Measurements from ENCODE around the gene MIOX. TPM values are rescaled to one million over a fixed set of nuclear protein-coding genes. Genes with fewer than 3 reads are reported as not detected.

MIOX gene
- total RNA-seq, 2 donors from 2014 or later, result not detected

DNA sequence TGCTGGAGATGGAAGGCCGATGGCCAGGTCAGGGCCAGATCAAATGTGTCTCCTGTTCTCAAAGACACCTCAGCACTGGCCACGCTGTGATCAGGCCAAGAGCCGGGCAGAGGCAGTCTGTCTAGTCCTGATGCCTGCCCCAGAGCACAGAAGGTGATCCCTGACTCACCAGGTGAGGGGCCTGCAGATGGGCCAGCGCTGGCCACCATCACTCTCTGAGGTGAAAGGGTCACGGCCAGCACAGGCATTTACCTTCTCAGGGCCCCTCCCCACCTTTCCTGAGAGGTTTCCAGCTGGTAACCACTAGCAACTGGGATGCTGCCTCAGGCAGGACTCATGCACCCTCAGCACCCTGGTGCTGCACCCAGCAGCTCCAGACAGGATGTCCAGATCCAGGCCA, 14.7 kb upstream of the MIOX start:
- no peak for ATAC-seq (ENCODE audit: insufficient number of reproducible peaks, low FRiP score, low read depth)
- Histone ChIP-seq H3K4me3 (no peak overlapping the region), H3K4me1 (ENCODE audit: control insufficient read depth in 1 of 2, low read depth in 2 of 2) (peaks cover 40 to 53% of the 10 kb centered on the region in 2 donors), H3K9me3 (no peaks in the 10 kb centered on the region), H3K27ac (no peak overlapping the region), H3K27me3 (replicated peaks; ENCODE audit: insufficient read depth) (no peaks in the 10 kb centered on the region), H3K36me3 (peaks cover 6% of the 10 kb centered on the region)
- no peak for DNase-seq (ENCODE audit: low spot score)
- no peak for TF ChIP-seq CTCF (IDR thresholded peaks at IDR 0.05)

- Histone ChIP-seq H3K4me1 (ENCODE audit: control insufficient read depth in 1 of 2, low read depth in 2 of 2) (peaks cover 40 to 53% of the 10 kb centered on the region in 2 donors), H3K36me3 (no peaks in the 10 kb centered on the region), H3K27ac (no peak overlapping the region), H3K4me3 (peak overlapping the region; percentile 94), H3K9me3 (no peaks in the 10 kb centered on the region), H3K27me3 (replicated peaks; ENCODE audit: insufficient read depth) (no peaks in the 10 kb centered on the region)
- no peak for DNase-seq (ENCODE audit: low spot score)
- no peak for TF ChIP-seq CTCF (IDR thresholded peaks at IDR 0.05)
- no peak for ATAC-seq (ENCODE audit: insufficient number of reproducible peaks, low FRiP score, low read depth)
These were observed 13.6 kb upstream of the MIOX start for GRCh38 chr22:50473088-50473487.

- TF ChIP-seq CTCF (IDR thresholded peaks at IDR 0.05), result no peak
- peaks cover 40 to 53% of the 10 kb centered on the region in 2 donors for H3K4me1 ChIP-seq (ENCODE audit: control insufficient read depth in 1 of 2, low read depth in 2 of 2)
- H3K4me3 ChIP-seq, result peak overlapping the region; percentile 94
- H3K36me3 ChIP-seq, result no peaks in the 10 kb centered on the region
- peak overlapping the region in 1 of 2 donors; percentile 44 for H3K27ac ChIP-seq
- ATAC-seq (ENCODE audit: insufficient number of reproducible peaks, low FRiP score, low read depth), result no peak
- no peaks in the 10 kb centered on the region for H3K9me3 ChIP-seq
- no peak for DNase-seq (ENCODE audit: low spot score)
- no peaks in the 10 kb centered on the region for H3K27me3 ChIP-seq (replicated peaks; ENCODE audit: insufficient read depth)
These were observed 12.6 kb upstream of the MIOX start for GRCh38 chr22:50473855-50474671.

GRCh38 chr22:50474710-50475651, 11.7 kb upstream of the MIOX start, which contains the start of gene SBF1:
Gene SBF1 (minus strand): TSS chr22:50475035. CDS start chr22:50474840, 195 bp downstream.
- Histone ChIP-seq H3K36me3 (no peaks in the 10 kb centered on the region), H3K9me3 (no peaks in the 10 kb centered on the region), H3K27ac (peak within 1 kb of the TSS; percentile 19 to 67), H3K4me1 (ENCODE audit: control insufficient read depth in 1 of 2, low read depth in 2 of 2) (peaks cover 39 to 44% of the 10 kb centered on the region in 2 donors), H3K4me3 (peak within 1 kb of the TSS; percentile 94), H3K27me3 (replicated peaks; ENCODE audit: insufficient read depth) (no peaks in the 10 kb centered on the region)
- peak; percentile 82 for ATAC-seq (ENCODE audit: insufficient number of reproducible peaks, low FRiP score, low read depth)
- peak; percentile 64 for DNase-seq (ENCODE audit: low spot score)
- TF ChIP-seq CTCF (IDR thresholded peaks at IDR 0.05), result no peak

- DNase-seq (ENCODE audit: low spot score) (no peak), ATAC-seq (ENCODE audit: insufficient number of reproducible peaks, low FRiP score, low read depth) (no peak)
- H3K4me1 ChIP-seq (ENCODE audit: control insufficient read depth in 1 of 2, low read depth in 2 of 2), result peaks cover 32 to 38% of the 10 kb centered on the region in 2 donors
- H3K9me3 ChIP-seq, result no peaks in the 10 kb centered on the region
- H3K27me3 ChIP-seq (replicated peaks; ENCODE audit: insufficient read depth), result no peaks in the 10 kb centered on the region
- peak overlapping the region; percentile 94 for H3K4me3 ChIP-seq
- H3K27ac ChIP-seq, result no peak overlapping the region
- no peaks in the 10 kb centered on the region for H3K36me3 ChIP-seq
- TF ChIP-seq CTCF (IDR thresholded peaks at IDR 0.05), result no peak
These were observed 11.0 kb upstream of the MIOX start for GRCh38 chr22:50475652-50476002.

Measured in thoracic aorta (tissue), 2 donors.